Stimulated activated memory B cell treated with anti-CD40 and anti-IgM and Interleukin-4, amounts not matched to agents 10 μg/mL and 1 μg/mL and 100 μg/mL, for 72 hours (primary cell): ENCODE results near the gene PRIMA1.

ENCODE experiments used
- ATAC-seq: fragments of 150-1000 bp; cut with Tn5 transposase; 2 replicates; pipeline ENCODE4 v1.10.0; 2021
- H3K27ac Mint-ChIP-seq: one replicate; pipeline ENCODE4 v1.8.0; 2022; ENCODE audit warnings: mild to moderate bottlenecking, mixed read lengths
- H3K27me3 Mint-ChIP-seq: one replicate; pipeline ENCODE4 v1.8.0; 2022; ENCODE audit warnings: mixed read lengths
- H3K36me3 Mint-ChIP-seq: one replicate; pipeline ENCODE4 v1.8.0; 2022; ENCODE audit warnings: mixed read lengths
- H3K4me1 Mint-ChIP-seq: one replicate; pipeline ENCODE4 v1.8.0; 2022; ENCODE audit warnings: mixed read lengths
- H3K4me3 Mint-ChIP-seq: one replicate; pipeline ENCODE4 v1.8.0; 2022; ENCODE audit warnings: mild to moderate bottlenecking, moderate library complexity, mixed read lengths
- H3K9me3 Mint-ChIP-seq: one replicate; pipeline ENCODE4 v1.8.0; 2022; ENCODE audit warnings: mixed read lengths

PRIMA1 gene

GRCh38 chr14:93749076-93749420 is 39.2 kb downstream of the PRIMA1 start:
- Mint-ChIP-seq H3K4me1 (no peaks in the 10 kb centered on the region), H3K9me3 (peaks cover 8% of the 10 kb centered on the region), H3K27me3 (peaks cover 12% of the 10 kb centered on the region), H3K36me3 (no peaks in the 10 kb centered on the region), H3K27ac (no peak overlapping the region), H3K4me3 (no peak overlapping the region)
- no peak for ATAC-seq

- H3K27me3 Mint-ChIP-seq: peaks cover 12% of the 10 kb centered on the region
- H3K9me3 Mint-ChIP-seq: peaks cover 8% of the 10 kb centered on the region
- no peaks in the 10 kb centered on the region for H3K36me3 Mint-ChIP-seq
- ATAC-seq: no peak
- no peaks in the 10 kb centered on the region for H3K4me1 Mint-ChIP-seq
- no peak overlapping the region for H3K27ac Mint-ChIP-seq
- no peak overlapping the region for H3K4me3 Mint-ChIP-seq
Observed at GRCh38 chr14:93748208-93749075, 39.8 kb downstream of the PRIMA1 start.

GRCh38 chr14:93747560-93747959 is 40.7 kb downstream of the PRIMA1 start:
- Mint-ChIP-seq H3K9me3 (peaks cover 8% of the 10 kb centered on the region), H3K27ac (no peak overlapping the region), H3K4me1 (no peaks in the 10 kb centered on the region), H3K36me3 (no peaks in the 10 kb centered on the region), H3K4me3 (no peak overlapping the region), H3K27me3 (peaks cover 12% of the 10 kb centered on the region)
- ATAC-seq: no peak

DNA sequence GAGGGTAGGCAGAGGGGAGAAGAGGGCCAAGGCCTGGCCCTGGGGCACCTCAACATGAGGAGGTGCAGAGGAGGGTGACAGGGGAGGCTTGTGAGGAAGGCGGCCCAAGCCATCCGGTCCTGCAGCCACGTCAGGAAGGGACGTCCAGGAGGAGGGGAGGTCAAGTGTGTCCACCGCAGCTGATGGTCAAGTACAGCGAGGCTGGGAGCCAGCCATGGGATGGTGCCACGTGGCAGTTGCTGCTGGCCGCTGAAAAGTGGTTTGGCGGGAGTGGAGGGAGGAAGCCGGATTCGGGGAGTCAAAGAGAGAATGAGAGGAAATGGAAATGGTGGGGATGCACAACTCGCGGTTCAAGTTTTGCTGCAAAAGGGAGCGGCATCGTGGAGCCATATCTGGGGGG is 41.2 kb downstream of the PRIMA1 start:
- Mint-ChIP-seq H3K36me3 (no peaks in the 10 kb centered on the region), H3K27me3 (peaks cover 12% of the 10 kb centered on the region), H3K9me3 (peaks cover 8% of the 10 kb centered on the region), H3K4me1 (no peaks in the 10 kb centered on the region), H3K4me3 (no peak overlapping the region), H3K27ac (no peak overlapping the region)
- ATAC-seq: no peak

GRCh38 chr14:93745603-93746273 is 42.5 kb downstream of the PRIMA1 start:
- peaks cover 8% of the 10 kb centered on the region for H3K9me3 Mint-ChIP-seq
- H3K27ac Mint-ChIP-seq: no peak overlapping the region

GRCh38 chr14:93744876-93745275 is 43.4 kb downstream of the PRIMA1 start:
- Mint-ChIP-seq H3K4me1 (no peaks in the 10 kb centered on the region), H3K27me3 (peaks cover 12% of the 10 kb centered on the region), H3K27ac (no peak overlapping the region), H3K4me3 (no peak overlapping the region), H3K36me3 (no peaks in the 10 kb centered on the region), H3K9me3 (peaks cover 8% of the 10 kb centered on the region)
- no peak for ATAC-seq

More at GRCh38 chr14:93745603-93746273, 42.5 kb downstream of the PRIMA1 start:
- Mint-ChIP-seq H3K4me3 (no peak overlapping the region), H3K27me3 (peaks cover 12% of the 10 kb centered on the region), H3K36me3 (no peaks in the 10 kb centered on the region), H3K4me1 (no peaks in the 10 kb centered on the region)
- ATAC-seq: no peak

GRCh38 chr14:93744176-93744575 is 44.1 kb downstream of the PRIMA1 start:
- no peak overlapping the region for H3K27ac Mint-ChIP-seq
- no peak overlapping the region for H3K4me3 Mint-ChIP-seq
- H3K9me3 Mint-ChIP-seq: peaks cover 8% of the 10 kb centered on the region
- H3K27me3 Mint-ChIP-seq: peaks cover 12% of the 10 kb centered on the region
- no peaks in the 10 kb centered on the region for H3K4me1 Mint-ChIP-seq
- no peaks in the 10 kb centered on the region for H3K36me3 Mint-ChIP-seq
- no peak for ATAC-seq

DNA sequence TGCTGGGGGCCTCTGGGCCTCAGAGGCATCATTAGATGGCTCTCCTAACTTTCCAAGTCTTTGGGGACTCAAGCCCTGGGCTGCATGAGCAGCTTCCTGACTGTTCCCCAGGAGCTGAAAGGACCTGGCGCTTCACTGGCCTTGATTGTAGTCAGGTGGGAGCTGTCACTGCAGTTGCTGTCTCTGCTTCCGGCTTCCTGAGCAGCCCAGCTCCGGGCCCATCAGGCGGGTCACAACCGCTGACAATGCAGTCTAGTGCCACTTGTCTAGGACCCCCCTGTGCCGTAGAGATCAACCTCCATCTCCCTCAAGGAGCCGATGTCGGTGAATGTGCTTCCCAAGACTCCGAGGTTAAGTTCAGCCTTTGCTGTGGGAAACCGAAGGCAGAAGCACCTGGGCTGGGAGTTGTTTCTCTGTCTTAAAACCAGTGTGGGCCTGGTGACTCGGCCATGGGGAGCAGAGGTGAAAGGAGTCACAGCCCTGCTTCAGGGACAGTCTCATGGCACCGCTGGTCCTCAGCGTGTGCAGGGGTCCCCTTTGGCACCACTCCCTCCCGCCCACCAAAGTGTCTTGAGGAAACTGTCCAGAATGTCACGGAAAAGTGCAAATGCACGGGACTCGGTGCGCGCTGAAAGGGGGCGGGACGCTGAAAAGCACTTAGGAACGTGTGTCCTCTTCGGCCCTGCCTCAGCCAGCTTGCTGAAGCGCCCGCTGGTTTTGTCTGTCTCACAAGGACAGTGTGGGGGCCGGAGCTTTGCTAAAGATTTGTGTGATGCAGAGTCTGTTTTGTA is 44.8 kb downstream of the PRIMA1 start:
- no peaks in the 10 kb centered on the region for H3K36me3 Mint-ChIP-seq
- no peaks in the 10 kb centered on the region for H3K4me1 Mint-ChIP-seq
- no peak for ATAC-seq
- H3K4me3 Mint-ChIP-seq: no peak overlapping the region
- H3K27ac Mint-ChIP-seq: no peak overlapping the region
- peaks cover 8% of the 10 kb centered on the region for H3K9me3 Mint-ChIP-seq
- H3K27me3 Mint-ChIP-seq: peaks cover 15% of the 10 kb centered on the region

- Mint-ChIP-seq H3K36me3 (no peaks in the 10 kb centered on the region), H3K27me3 (peaks cover 22% of the 10 kb centered on the region), H3K4me3 (no peak overlapping the region), H3K27ac (no peak overlapping the region), H3K4me1 (no peaks in the 10 kb centered on the region), H3K9me3 (peaks cover 5% of the 10 kb centered on the region)
- no peak for ATAC-seq
Observed at GRCh38 chr14:93742761-93743160, 45.5 kb downstream of the PRIMA1 start.

DNA sequence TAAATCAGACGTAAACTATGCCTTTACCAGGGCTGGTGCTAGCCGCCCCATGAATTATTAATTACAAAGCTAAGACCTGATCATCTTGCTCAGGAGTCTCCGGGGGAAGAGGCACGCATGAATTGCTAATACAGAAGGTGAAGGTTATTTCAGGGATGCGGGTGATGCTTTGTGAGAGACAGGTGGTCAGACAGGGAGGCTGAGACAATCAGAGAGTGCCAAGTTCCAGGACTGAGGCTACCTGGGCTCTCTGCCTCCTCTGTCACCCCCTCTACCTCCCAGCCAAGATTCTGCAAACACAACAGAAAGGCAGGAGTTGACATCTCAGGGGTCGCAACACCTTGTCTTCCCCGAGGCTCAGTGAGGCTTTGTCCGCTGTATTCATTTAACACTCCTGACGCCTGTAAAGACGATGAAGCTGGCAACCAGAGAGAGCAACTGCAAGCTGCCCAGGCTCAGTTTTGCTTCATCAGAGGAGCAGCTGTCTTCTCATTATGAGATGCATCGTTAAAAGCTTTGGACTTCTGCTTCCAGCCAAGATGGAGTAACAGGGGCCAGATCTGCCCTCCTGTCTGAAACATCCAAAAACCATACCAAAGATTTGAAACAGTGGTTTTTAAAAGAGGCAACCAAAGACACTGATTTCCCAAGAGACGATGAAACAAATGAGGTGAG is 46.6 kb downstream of the PRIMA1 start:
- H3K4me1 Mint-ChIP-seq: no peaks in the 10 kb centered on the region
- H3K27me3 Mint-ChIP-seq: peaks cover 33% of the 10 kb centered on the region
- H3K9me3 Mint-ChIP-seq: no peaks in the 10 kb centered on the region
- H3K4me3 Mint-ChIP-seq: no peak overlapping the region
- H3K36me3 Mint-ChIP-seq: no peaks in the 10 kb centered on the region
- no peak overlapping the region for H3K27ac Mint-ChIP-seq
- no peak for ATAC-seq

DNA sequence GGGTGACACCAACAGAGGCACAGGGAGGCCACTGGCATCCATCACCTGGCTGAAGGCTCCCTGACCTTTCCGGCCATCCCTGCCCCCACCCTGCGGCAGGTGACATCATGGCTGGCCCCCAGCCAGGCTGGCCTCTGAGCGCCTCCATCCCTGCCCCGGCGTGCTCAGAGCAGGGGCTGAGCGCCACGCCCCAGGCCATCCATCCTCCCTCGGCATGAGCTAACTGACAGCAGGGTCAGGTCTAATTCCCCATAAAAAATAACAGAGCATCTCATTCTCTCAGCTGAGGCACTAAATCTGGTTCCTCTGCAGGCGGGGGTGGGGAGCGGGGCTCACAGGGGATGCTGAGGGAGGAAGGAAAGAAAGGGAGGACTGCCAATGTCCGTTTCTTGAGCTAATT is 50.7 kb downstream of the PRIMA1 start:
- no peak for ATAC-seq
- H3K36me3 Mint-ChIP-seq: no peaks in the 10 kb centered on the region
- no peaks in the 10 kb centered on the region for H3K4me1 Mint-ChIP-seq
- peaks cover 24% of the 10 kb centered on the region for H3K27me3 Mint-ChIP-seq
- H3K9me3 Mint-ChIP-seq: no peaks in the 10 kb centered on the region
- H3K4me3 Mint-ChIP-seq: no peak overlapping the region
- H3K27ac Mint-ChIP-seq: no peak overlapping the region

- ATAC-seq: no peak
- H3K9me3 Mint-ChIP-seq: no peaks in the 10 kb centered on the region
- H3K27ac Mint-ChIP-seq: no peak overlapping the region
- no peaks in the 10 kb centered on the region for H3K36me3 Mint-ChIP-seq
- no peaks in the 10 kb centered on the region for H3K4me1 Mint-ChIP-seq
- peaks cover 24% of the 10 kb centered on the region for H3K27me3 Mint-ChIP-seq
- no peak overlapping the region for H3K4me3 Mint-ChIP-seq
Observed at GRCh38 chr14:93736378-93737014, 51.8 kb downstream of the PRIMA1 start.

DNA sequence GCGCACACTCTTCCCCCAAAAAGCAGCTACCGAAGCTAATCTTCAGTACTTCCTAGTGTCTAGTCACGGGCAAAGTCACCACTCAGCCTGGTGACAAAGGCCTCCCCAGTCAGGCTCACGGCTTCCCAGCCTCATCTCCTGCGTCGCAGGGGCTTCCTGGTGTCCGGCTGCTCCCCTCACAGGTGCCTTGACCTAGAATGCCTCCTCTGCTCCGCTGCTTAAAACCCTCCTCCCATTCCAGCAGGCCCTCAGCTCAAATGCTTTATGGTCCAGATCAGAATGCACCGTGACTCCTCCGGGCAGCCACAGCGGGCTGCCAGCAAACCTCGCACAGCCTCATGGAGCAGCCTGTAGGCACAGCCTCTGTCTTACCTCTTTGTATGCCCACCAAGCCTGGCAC is 53.1 kb downstream of the PRIMA1 start:
- H3K4me1 Mint-ChIP-seq: no peaks in the 10 kb centered on the region
- H3K27ac Mint-ChIP-seq: no peak overlapping the region
- no peaks in the 10 kb centered on the region for H3K9me3 Mint-ChIP-seq
- no peak for ATAC-seq
- H3K4me3 Mint-ChIP-seq: no peak overlapping the region
- no peaks in the 10 kb centered on the region for H3K36me3 Mint-ChIP-seq
- peaks cover 24% of the 10 kb centered on the region for H3K27me3 Mint-ChIP-seq

DNA sequence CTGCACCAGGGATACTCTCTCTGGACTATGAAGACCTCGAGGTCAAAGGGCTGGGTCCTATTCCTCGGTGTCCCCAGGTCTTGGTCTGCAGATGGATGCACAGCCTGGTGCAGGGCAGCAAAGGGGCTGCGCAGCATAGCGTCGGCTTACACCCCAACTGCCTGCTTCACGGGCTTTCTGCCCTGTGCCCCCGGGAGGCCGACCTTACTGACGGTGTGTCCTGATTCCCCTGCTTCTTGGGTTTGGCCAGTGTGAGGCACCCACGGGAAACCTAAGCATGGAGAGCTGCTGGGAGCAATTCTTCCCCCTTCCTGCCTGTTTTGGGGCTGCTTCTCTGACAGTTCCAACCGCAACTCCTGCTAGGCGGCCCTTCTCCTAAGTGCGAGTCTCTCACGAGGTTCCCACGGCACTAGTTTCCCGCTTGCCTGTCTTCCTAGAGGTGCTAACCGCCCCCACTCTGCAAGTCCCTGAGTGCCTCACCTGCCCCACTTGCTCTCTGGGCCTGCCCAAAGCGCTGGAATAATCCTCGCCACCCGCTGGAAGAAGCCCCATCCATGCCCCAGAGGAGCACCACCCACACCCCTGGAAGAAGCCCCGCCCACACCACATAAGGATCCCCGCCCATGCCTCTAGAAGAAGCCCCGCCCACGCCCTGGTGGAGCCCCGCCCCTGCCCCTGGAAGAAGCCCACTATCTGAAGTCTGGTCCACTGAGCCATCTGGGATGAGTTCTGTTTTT is 54.0 kb downstream of the PRIMA1 start:
- Mint-ChIP-seq H3K4me3 (no peak overlapping the region), H3K27ac (no peak overlapping the region), H3K4me1 (no peaks in the 10 kb centered on the region), H3K36me3 (no peaks in the 10 kb centered on the region), H3K27me3 (peaks cover 24% of the 10 kb centered on the region), H3K9me3 (no peaks in the 10 kb centered on the region)
- no peak for ATAC-seq
